SIG-M5 (cell line): ENCODE measurements around the gene PCBP3.

Experiments
- DNase-seq: peaks from one replicate; lab custom pipeline; 2025; lab: John Stamatoyannopoulos, UW

The PCBP3 gene

DNA sequence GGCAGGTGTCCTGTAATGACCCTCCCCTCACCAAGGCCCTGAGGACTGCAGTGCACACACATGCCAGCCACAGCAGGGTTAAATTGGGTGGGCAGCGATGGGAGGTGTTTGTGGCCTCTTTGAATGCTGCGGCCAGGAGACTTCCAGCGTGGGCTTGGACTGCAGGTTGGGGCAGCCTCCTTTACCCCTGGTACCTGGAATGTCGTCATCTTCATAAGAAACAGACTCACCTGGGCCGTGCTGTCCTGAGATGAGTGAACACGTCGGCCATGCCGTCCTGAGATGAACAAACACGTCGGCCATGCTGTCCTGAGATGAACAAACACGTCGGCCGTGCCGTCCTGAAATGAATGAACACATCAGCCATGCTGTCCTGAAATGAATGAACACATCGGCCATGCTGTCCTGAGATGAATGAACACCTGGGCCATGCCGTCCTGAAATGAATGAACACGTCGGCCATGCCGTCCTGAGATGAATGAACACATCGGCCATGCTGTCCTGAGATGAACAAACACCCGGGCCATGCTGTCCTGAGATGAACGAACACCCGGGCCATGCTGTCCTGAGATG, 288.0 kb downstream of the PCBP3 start:
- DNase-seq, result no peak

GRCh38 chr21:45932922-45933502, 289.5 kb downstream of the PCBP3 start:
- no peak for DNase-seq

GRCh38 chr21:45934085-45934484, 290.6 kb downstream of the PCBP3 start:
- no peak for DNase-seq

- no peak for DNase-seq
Observed at GRCh38 chr21:45934554-45934953, 291.0 kb downstream of the PCBP3 start.

DNA sequence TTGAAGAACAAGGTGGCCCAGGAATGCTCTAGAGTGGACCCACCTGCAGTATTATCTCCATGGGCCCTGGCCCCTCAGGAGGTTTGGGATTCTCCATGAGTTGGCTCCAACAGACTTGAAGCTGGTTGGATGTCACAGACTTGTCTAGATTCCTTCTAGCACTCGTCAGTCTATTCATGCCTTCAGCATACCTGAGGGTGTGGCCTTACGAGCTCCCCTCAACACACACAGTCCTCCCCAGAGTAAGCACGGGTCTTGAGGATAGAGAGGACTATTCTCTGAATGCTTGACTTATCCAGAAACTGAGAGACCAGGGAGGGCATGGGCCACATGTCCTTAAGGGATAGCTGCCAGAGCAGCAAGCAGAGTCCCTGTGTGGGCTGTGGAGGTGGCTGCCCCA, 292.1 kb downstream of the PCBP3 start:
- DNase-seq, result no peak

- no peak for DNase-seq
Observed at GRCh38 chr21:45937721-45938452, 294.4 kb downstream of the PCBP3 start.

- DNase-seq, result no peak
Observed at GRCh38 chr21:45938453-45938755, 294.9 kb downstream of the PCBP3 start.

- DNase-seq, result no peak
Observed at GRCh38 chr21:45938811-45939520, 295.4 kb downstream of the PCBP3 start.

DNA sequence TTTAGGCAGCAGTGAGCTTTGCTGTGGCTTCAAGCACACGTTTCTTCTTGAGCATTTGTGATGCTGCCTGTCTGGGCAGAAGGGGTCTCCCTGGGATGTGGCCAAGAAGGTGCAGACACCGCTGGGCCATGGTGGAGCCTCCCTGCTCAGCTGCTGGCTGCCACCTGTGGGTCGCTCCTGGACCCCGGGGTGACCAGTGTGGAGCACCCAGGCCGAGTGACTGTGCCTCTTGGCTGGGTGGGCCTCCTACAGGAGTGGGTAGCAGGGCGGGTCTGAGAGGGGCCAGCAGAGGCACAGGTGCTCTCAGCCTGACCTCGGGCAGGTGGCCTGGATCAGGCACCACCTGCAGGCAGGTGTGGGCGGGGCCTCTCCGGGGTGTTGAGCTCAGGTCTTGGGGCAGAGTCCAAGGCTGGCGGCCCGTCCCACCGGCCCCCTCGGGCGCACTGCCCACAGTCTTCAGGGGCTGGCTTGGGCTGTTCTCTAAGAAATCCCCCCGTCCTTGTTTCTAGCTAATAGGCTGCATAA, 296.1 kb downstream of the PCBP3 start:
- no peak for DNase-seq

GRCh38 chr21:45940091-45940490, 296.6 kb downstream of the PCBP3 start:
- no peak for DNase-seq

DNA sequence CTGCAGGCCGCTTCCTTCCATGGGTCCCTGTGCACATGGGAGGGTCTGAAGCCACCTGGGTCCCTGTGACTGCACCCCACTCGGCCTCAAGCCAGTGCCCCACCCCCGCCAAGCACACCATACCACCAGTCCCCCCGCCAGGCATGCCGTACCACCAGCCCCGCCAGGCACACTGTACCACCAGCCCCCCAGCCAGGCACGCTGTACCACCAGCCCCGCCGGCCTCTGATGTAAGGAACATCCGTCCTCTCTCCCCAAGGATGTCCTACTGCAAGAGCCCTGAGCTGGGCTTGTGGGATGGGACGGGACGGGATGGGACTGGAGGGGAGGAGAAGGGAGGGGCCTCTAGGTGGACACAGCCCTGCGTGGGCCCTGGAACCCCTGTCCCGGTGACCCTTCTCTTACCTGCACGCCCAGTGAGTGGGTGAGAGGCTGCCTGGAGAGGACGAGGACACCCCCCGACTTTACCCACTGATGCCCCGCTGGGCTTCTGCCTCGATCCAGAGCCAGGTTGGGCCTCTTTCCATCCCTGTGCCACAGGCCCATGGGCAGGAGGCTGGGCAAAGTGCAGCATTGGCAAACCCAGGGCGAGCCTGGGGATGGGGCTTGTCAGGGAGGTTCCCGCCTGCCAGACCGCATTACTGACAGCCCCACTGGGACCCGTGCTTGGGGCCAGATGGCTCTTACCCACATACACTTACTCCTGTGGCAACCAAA, 297.3 kb downstream of the PCBP3 start:
- DNase-seq, result no peak

GRCh38 chr21:45941338-45941710, 297.8 kb downstream of the PCBP3 start:
- no peak for DNase-seq

- DNase-seq, result no peak
Observed at GRCh38 chr21:45941717-45942546, 298.4 kb downstream of the PCBP3 start.

DNA sequence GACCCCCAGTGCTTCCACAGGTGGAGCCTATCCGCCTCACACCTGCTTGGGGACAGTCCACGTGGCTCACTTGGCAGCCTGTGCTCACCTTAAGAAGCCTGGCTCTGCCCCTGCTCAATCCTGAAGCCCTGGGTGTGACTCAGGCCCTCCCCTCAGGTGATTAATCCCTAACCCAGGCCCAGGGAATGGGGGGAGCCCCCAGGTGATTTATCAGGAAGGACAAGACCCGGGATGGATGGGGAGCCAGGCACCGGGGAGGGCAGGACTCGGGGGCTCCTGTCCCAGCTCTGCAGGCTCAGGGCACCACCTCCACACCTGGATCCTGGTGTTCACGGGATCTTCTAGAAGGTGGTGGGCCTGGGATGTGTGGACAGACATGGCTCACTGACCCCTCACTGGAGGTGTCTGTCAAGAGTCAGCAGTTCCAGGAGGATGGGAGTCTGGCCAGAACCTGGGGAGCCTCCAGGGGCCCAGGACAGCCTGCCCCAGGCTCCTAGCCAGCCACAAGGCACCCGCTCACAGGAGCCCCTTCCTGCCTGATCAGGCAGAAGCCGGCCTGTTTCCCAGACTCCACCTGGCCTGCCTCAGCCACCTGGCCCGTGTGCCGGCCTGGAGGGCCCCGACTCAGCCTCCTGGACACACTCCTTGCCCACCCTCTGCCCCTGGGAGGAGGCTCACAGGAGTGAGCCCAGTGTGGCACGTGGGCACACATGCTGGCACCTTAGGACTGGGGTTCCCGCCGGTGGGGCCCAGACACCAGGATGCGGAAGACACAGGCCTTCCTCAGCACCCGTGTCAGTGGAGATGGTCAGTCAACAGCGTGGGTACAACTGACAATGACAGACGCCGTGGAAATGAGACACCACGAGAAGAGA, 299.5 kb downstream of the PCBP3 start:
- no peak for DNase-seq

- DNase-seq, result no peak
Observed at GRCh38 chr21:45943630-45944540, 300.4 kb downstream of the PCBP3 start.

GRCh38 chr21:45944601-45945000, 301.1 kb downstream of the PCBP3 start:
- no peak for DNase-seq

DNA sequence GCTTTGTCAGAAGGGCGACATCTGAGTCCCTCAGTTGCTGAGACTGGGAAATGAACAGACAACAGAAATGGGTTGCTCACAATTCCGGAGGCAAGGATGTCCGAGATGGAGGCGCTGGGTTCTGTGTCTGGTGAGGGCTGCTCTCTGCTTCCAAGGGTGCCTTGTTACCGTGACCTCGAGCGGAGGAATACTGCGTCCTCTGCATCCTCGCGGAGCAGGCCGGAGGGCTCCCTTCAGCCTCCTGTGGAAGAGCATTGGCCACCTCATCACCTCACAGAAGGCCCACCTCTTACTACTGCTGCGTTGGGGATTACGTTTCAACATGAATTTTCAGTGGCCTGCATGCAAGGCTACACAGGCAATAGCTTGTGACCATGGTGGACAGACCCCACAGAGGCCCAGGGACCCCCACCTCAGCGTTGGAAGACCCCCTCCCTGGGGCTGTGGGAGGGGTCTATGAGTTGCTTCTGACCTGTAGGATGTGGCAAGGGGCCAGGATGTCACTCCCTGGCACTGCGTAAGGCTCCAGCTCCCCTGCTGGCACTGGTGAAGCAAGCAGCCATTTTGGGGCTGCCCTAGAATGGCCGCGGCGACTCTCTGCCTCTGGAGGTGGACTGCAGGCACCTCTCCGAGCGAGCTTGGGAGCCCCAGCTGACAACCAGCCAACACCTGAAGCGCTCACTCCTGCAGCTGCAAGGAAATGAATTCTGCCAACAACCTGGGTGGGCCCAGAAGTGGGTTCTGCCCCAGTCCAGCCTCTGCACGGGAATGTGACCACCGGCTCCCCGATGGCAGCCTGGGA, 301.7 kb downstream of the PCBP3 start:
- DNase-seq, result no peak

DNA sequence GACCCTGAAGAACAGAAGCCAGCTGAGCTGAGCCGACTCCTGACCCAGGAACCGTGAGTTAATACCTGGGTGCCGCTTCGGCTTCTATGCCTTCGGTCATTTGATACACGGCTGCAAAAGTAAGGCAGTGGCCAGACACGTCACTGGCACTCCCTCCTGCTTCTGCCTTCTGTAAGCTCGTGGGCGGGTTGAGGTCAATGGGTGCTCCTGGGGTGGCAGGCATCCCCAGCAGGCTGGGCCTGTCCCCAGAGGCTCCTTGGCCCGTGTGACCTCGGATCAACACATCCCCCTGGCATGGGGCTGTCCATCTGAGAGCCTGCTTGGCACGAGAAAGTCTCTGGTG, 302.3 kb downstream of the PCBP3 start:
- no peak for DNase-seq

- DNase-seq, result no peak
Observed at GRCh38 chr21:45947296-45947695, 303.8 kb downstream of the PCBP3 start.
